ENCODE measurements around the gene ABHD17C.
"Not testable (repeated sequence)": the region's sequence is repeated elsewhere in the genome, so short reads cannot be mapped to it uniquely, and the experiment has no call there.

Gene ABHD17C

DNA sequence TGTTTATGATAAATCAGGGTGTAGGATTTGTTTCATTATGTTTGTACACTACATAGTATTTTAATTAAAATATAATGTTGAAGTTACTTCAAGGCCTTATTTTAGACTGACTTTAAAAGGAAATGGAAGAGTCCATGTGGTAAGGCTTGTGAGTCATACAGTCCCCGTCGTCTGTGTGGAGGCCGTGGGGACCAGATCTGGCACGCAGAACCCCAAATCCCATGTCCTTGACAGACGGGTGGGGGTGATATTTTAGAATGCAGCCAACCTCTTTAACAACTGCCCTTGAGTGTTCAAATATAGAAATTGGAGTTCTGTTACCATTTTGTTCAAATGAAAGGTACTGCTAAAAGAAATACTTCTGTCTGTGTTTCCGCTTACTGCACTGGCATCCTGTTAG lies 35.8 kb downstream of the ABHD17C start:
- DNase-seq (ENCODE audit: low spot score), result no peak

DNA sequence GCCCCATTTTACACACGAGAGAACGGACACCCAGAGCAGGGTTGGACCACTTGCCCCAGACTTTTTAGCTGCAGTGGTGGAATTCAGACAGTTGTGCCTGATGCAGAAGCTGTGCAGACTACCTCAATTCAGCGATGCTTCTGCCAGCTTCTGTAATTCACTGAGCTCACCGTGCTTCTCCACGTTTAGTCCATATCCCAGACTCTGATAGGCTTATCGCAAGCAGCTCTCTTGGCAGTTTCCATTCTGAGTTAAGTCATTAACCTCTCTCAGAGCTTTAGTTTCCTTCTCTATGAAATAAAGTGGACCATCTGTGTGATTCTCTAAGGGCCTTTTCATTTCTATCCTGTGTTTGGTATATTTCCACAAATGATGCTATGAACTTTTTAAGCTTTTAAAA lies 37.1 kb downstream of the ABHD17C start:
- DNase-seq (ENCODE audit: low spot score), result no peak

GRCh38 chr15:80732818-80733217 lies 37.7 kb downstream of the ABHD17C start:
- no peak for DNase-seq (ENCODE audit: low spot score)

DNA sequence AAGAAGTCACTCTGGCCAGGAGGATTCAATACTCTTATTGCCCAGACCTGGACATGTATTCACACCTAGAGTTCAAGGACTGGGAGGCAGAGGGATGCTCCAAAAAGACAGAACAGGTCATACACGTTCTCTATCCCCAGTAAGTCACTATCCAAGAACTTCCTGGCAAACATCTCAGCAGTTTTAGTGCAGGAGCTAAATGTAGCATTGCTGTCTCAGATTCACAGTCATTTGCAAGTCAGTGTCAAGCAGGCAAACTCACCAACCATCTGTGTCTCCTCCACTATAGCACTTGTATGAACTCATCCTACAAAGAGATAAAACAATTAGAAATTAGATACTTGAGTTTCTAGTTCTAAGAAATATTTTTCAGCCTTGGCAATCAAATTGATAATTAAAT lies 38.4 kb downstream of the ABHD17C start:
- DNase-seq (ENCODE audit: low spot score), result no peak

GRCh38 chr15:80735344-80735743 lies 40.2 kb downstream of the ABHD17C start:
- DNase-seq (ENCODE audit: low spot score), result no peak

DNA sequence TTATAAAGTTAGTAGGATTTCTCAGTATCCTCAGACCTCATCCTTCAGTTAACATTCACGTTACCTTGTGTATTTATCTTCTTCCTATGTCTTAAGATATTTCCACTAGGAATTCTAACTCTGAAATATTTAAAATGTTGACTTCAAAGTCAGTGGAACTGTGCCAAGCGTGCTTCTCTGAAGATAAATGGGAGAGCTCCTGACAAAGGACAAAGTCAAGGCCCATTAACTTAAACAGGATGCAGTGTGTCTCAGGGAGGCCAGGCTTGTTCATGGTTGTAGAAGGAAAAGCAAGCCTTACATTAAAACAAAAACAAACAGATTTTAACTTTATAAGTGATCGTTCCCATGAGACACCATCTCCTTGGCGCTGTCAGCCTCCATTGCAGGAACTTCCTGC lies 41.5 kb downstream of the ABHD17C start:
- no peak for DNase-seq (ENCODE audit: low spot score)

GRCh38 chr15:80739919-80740318 lies 44.8 kb downstream of the ABHD17C start:
- no peak for DNase-seq (ENCODE audit: low spot score)

DNA sequence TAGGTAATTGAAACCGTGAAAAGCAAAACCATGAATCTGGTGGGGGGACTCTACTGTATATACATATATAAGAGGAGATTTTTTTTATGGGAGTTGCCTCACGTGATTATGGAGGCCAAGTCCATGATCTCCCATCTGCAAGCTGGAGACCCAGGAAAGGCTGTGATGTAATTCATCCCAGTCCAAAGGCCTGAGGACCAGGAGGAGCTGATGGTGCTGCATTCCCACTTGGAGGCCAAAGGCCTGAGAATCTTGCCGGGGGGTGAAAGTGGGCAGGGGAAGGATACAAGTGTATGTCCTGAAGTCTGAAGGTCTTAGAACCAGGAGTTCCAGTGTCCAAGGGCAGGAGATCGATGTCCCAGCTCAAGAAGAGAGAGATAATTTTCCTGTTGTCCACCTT lies 47.0 kb downstream of the ABHD17C start:
- DNase-seq (ENCODE audit: low spot score), result no peak

GRCh38 chr15:80743189-80743833 lies 48.2 kb downstream of the ABHD17C start:
- DNase-seq (ENCODE audit: low spot score), result no peak

DNA sequence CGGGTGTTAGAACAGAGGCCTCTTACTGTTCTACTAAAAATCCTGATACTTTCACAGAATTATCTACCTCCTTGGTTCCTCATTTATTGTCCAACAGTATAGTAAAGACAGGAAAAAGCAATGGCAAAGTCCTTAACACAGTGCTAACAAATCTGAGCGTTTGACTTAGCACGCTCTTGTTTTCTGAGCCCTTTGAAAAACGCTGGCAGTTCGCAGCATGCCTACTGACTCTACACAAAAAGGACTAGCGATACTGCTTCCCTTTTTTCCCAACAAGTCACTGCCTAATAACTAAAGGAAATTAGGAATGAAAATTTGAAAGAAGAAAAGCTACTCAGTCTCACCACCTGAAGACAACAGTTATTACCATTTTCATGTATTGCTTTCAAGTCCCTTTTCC lies 49.3 kb downstream of the ABHD17C start:
- no peak for DNase-seq (ENCODE audit: low spot score)

DNA sequence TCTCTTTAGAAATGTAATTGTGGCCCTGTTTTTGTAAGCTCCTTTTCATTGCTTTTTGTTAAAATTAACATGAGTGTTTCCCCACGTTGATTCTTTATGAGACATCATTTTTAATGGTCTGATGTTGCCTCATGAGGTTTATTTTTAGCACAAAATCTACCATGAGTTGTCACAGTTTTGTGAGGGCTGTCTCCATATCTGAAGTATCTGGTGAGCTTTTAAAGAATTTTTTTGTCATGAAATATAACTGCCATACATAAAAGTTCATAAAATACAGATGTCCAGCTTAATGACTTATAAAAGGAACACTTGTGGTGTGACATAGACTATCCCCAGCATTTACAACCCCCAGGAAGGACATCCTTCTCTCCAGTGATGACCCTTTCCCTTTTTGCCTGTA lies 49.7 kb downstream of the ABHD17C start:
- DNase-seq (ENCODE audit: low spot score), result no peak

GRCh38 chr15:80745888-80746287 lies 50.8 kb downstream of the ABHD17C start:
- no peak for DNase-seq (ENCODE audit: low spot score)

DNA sequence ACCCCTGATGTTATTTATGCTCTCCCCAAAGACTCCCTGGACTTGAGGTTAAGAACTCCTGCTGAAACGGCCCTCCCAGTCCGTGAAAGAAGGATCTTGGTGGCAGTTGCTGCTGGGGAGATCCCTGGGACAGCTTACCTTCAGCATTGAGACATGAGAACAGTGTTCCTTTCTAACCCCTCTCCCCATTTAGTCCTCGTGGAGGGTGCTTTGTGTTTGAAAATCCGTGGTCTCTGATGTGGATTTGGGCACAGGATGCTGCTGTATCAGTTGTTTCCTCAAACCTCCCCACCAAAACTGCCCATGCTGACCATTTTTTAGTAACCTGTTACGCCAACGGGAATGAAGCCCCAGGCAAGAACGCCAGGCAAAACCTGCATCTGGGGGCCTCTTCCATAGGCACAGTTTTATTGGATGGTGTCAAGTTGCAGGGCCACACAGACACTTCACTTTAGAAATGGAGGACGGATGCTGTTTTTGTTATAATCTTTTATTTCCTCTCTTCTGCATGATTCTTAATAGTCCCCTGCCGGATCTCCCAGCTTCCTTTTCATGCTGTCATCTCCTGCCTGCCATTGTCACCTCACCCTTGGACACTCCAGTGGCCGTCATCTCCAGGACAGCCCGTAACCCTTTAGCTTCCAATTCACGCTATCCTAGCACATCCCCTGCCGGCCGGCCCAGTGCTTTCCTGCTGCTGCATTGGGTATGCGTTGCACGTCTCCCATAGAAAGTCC lies 52.4 kb downstream of the ABHD17C start:
- no peak for DNase-seq (ENCODE audit: low spot score)

GRCh38 chr15:80749589-80749988 lies 54.5 kb downstream of the ABHD17C start:
- DNase-seq (ENCODE audit: low spot score), result no peak

DNA sequence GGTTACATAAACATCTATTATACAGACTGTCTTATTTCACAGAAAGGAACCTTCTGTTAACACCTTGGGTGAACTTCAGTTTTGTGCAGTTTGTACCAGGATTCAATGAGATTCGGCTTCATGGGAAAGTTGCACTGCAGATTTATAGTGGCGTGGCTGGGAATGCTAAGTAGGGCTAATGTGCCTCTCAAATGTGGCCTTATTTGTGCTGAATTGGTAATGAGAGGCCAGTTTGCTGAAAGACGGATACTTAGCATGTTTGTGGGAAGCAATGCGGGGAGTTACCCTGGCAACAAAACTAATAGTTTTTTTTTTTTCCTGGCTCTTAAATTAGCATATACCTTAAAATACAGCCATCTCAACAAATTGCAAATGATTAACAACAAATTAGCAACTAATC lies 55.5 kb downstream of the ABHD17C start:
- DNase-seq (ENCODE audit: low spot score), result no peak

GRCh38 chr15:80752204-80752603 lies 57.1 kb downstream of the ABHD17C start:
- DNase-seq (ENCODE audit: low spot score), result no peak

- no peak for DNase-seq (ENCODE audit: low spot score)
These were observed 58.1 kb downstream of the ABHD17C start for GRCh38 chr15:80753161-80753560.

DNA sequence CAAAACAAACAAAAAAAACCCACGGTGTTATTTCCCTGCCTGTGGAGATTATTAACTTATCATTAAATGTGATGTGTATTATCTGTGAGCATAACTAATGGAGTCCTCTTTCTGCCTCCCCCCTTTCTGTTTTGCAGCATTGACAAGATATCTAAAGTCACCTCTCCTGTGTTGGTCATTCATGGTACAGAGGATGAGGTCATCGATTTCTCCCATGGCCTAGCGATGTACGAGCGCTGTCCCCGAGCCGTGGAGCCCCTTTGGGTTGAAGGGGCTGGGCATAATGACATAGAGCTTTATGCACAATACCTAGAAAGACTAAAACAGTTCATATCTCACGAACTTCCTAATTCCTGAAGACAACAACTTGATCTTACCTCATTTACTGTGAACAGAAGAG lies 58.9 kb downstream of the ABHD17C start:
- no peak for DNase-seq (ENCODE audit: low spot score)

- DNase-seq (ENCODE audit: low spot score), result no peak
These were observed 60.8 kb downstream of the ABHD17C start for GRCh38 chr15:80755885-80756284.

DNA sequence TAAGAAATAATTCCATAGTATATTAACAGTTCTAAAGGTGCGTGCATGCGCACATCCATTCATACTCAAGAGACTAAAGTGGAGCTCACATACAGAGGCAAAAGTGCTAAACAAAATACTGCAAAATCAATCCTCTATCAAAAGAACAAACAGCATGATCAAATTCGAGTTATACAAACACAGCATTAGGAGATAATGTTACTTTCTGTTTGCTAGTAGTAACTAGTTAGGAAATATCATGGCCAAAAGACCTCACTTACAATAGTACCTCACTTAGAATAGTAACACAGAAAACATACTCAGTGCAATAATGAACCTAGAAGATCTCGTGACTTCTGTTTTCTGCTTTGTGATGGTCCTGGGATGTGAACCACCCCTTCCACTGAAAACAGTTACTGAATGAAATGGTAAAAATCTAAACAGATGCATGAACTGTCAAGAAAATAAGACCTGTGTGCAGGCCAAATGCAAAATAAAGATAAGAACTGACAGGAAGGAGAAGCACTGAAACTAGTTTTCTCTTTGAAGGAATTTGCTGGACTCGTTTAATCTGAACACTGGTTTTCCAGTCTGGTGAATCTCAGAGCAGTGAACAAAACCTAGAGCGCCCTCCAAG lies 63.1 kb downstream of the ABHD17C start:
- DNase-seq (ENCODE audit: low spot score), result no peak

GRCh38 chr15:80760960-80761359 lies 65.8 kb downstream of the ABHD17C start:
- DNase-seq (ENCODE audit: low spot score), result no peak

DNA sequence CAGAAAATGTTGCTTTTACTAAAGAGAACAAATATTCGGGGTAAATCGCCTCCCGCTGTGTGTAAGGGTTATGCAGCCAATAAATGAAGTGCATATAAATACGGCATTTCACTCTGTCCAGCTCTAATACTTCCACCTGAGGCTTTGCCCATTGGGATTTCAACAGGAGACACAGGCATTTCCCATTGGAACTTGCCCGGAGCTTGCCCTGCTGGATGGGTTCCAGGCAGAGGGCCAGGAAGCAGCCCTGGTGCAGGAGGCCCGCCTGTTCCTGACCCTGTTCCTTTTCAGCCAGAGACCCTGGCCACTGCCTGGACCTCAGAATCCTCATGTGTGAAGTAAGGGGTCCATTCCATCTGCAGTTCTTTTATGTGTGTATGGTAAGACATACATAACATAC lies 66.6 kb downstream of the ABHD17C start:
- no peak for DNase-seq (ENCODE audit: low spot score)

GRCh38 chr15:80763235-80763634 lies 68.1 kb downstream of the ABHD17C start:
- not testable (repeated sequence) for DNase-seq (ENCODE audit: low spot score)

DNA sequence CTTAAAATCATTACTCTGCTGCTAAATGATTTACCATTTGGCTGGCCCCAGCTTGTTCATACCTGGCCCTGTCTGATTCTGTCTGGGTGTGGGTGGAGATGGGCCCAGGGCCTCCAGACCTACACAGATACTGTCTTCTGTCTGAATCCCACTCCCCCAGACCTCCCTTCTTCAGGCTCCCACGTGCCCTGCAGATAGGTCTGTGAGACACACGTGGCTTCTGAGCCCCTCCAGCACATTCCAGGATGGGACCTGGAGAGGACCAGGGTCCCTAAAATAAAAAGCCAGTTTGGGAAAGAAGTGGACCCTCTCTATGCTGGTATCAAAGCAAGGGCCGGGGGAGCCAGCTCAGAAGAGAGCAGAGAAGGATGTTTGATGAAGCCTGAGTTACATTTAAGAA lies 69.4 kb downstream of the ABHD17C start:
- no peak for DNase-seq (ENCODE audit: low spot score)
